ENCODE measurements around the gene ATXN1.
"Not testable (repeated sequence)": the region's sequence is repeated elsewhere in the genome, so short reads cannot be mapped to it uniquely, and the experiment has no call there.

The ATXN1 gene

DNA sequence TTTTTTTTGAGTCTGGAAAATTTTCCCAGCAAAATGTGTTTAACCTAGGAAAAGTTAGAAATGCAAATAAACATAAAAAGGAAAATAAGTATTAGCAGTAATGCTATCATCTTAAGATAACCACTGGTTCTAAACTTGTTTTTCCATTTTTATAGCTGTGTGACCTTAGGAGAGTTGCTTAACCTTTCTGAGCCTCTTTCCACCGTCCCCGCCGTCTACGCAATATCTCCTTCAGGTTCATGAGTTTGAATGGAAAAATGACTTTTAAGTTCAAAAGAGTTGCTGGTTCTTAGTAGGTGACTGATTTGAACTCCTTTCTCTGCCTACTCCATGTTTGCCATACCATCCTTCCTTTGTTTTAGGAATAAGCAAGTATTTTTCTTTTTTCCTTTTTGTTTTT, 478.9 kb downstream of the ATXN1 start:
- in situ Hi-C loops (cut with HindIII; ENCODE audit: low sequenced_read_pairs): no loop called here

DNA sequence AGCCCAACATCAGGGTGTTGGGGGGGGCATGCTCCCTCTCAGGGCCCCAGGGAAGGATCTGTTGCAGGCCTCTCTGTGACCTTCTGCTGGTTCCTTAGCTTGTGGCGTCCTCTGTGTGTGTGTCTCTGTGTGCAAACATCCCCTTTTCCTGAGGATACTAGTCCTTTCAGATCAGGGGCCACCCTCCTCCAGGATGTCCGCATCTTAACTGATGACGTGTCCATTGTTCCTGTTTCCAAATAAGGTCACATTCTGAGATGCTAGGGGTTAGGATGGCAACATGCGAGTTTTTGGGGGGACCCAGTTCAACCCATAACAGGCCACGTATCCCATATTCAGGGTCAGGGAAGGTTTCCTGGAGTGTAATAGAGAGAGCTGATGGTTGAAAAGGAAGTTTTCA, 482.0 kb downstream of the ATXN1 start:
- in situ Hi-C loops (cut with HindIII; ENCODE audit: low sequenced_read_pairs): loop anchor here (5.0 to 10.0 kb wide), 3 partner anchors 136 to 733 kb away; no protein-coding TSS in a partner anchor

DNA sequence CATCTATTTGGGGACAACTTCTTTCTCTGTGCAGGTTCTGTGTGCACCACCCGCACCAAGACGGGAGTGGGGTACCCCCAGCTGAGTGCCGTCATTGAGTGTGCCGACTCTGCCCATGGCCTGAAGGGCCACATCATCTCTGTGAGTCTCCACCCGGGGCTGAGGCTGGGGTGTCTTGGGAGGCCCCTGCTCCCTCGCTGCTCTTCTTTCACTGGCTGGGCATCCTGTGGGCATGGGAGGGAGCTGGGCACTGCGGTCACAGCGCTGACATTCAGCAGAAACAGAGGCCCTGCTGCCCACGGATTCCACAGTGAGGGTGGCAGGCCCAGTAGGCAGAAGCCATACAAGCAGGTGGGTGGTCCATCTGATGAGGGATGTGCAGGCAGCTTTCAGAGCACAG, 482.5 kb downstream of the ATXN1 start:
- in situ Hi-C loops (cut with HindIII; ENCODE audit: low sequenced_read_pairs): loop anchor here (5.0 to 10.0 kb wide), 3 partner anchors 136 to 734 kb away; no protein-coding TSS in a partner anchor

DNA sequence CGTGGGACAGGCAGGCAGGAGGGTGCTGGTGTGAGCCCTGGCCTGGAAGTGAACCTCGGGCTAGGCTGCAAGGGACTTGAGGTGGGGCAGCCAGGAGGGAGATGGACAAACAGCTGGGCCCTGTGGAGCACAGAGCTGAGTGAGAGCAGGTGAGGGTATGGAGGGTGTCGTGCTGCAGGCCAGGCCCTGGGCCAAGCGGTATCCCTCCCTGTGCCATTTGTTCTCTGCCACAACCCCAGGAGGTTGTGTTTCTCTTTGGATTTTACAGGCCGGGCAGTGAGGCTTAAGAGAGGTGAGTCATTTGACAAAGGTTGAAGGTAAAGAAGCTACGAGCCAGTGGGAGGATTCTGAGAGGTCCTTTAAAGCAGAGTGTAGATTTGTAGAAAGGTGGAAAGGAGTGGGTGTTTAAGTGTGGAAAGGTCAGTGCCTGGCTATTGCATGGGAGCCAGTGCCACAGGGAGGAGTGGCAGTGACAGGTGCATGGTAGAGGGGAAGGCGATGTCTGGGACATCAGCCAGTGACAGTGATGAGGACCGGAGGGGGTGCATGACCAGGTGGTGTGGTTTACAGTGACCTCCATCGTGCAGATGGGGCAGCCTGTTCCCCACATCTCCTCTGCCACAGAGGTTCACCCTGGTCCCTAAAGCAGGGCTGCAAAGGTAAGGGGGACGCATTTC, 483.1 kb downstream of the ATXN1 start:
- in situ Hi-C loops (cut with HindIII; ENCODE audit: low sequenced_read_pairs): loop anchor here (5.0 to 10.0 kb wide), 3 partner anchors 137 to 734 kb away; no protein-coding TSS in a partner anchor

DNA sequence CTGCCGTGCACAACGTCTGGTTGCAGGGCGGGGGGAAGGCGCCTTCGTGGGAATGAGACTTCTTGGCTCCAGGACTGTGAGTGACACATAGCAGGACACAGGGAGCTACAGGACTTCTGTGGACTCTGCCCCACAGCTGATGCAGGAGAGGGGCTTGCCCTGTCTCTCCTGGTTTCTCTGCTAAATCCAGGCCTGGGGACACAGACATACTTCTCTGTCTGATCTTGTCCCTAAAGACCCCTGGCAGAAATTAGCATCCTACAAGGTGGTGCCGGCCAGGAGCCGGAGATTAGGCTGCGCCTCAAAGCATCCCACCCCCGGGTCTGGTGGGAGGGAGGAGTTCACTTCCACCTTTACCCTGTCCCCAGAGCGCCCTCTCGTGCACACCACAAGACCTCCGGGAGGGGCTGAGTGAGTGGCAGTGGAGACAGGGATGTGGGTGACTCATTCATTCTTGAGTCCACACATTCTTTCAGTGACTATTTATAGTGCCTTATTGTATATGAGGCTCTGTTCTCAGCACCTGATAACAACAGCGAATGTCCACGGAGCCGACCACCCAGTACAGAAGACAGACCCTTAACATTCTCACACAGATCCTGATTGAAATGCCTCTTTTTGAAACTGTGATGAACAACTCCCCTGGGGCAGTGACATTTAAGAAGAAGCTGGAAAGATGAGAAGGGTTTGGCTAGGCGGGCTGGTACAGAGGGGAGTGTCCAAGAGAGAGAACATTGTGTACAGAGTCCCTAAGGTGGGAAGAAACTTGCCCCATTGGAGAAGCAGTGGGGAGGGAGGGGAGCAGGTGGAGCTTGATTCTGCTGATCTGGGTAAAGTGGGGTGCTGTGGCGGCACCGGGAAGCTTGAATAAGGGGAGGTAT, 483.9 kb downstream of the ATXN1 start:
- in situ Hi-C loops (cut with HindIII; ENCODE audit: low sequenced_read_pairs): loop anchor here (5.0 to 10.0 kb wide), 3 partner anchors 137 to 735 kb away; no protein-coding TSS in a partner anchor

DNA sequence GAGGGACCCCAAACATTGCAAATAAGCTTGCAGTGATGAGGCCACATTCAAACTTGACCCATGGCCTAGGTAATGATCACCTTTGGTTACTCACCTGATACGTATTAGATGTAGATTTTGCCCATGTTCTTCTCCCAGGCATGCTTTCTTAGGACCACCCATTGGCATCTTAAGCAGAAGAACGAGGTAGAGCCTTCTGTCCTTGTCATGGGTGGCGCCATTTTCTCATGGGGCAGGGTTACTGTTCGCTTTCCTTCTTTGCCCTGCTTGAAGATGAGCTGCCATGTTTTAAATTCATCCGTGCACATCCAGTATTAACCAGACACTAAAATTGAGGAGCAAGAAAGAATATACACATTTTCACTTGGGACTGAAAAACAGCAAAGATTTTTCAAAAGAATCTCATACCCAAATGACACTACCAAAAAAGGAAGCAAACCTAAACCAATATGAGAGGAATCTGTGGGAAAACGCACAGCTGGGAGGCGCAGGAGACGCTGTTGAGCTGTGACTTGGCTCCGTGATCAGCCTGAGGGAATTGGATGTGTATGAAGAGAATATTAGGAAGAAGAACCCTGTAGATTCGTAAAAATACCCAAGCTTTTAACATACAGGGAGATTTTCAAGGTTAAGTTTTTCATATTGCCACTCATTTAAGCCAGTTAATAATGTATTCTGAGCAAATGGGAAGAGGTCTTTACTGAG, 486.2 kb downstream of the ATXN1 start:
- in situ Hi-C loops (cut with HindIII; ENCODE audit: low sequenced_read_pairs): loop anchor here (5.0 to 10.0 kb wide), 4 partner anchors 140 to 822 kb away; no protein-coding TSS in a partner anchor

- in situ Hi-C loops (cut with HindIII; ENCODE audit: low sequenced_read_pairs): loop anchor here (5.0 to 10.0 kb wide), 2 partner anchors 140 to 823 kb away; no protein-coding TSS in a partner anchor
Measured at GRCh38 chr6:16274483-16274882, 486.8 kb downstream of the ATXN1 start.

DNA sequence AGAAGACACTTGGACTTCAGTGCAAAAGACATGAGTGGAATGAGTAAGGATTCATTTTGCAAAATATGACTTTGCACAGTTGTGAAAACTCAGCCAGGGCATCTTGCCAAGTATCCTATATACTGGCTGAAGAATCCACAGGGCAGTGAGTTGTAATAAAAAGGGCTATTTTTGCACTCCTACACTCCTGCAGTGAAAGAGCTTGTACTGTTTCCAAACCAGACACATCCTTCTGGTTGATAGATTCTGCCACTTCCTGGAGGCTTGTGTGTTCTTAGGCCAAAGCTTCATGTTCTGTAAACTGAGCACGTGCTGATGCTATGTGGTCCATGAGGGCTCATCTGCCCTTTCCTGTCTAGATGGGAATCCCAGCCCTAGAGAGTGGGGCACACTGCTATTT, 488.0 kb downstream of the ATXN1 start:
- in situ Hi-C loops (cut with HindIII; ENCODE audit: low sequenced_read_pairs): loop anchor here (5.0 to 10.0 kb wide), 2 partner anchors 142 to 824 kb away; no protein-coding TSS in a partner anchor

DNA sequence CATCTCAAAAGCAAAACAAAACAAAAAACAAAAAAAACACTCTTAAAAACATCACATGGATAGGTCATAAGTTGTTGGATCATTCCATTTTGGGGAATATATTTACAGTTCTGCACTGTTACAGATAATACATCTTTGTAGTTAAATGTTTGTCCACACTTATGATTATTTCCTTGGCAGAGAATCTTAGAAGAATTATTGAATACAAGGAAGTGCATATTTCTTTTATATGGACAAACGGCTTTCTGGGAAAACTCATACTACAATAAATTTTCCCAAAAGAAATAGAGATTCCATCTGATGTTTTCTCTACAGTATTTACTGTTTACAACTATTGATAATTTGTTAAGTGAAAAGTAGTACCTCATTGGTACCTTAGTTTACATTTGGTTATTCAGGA, 489.1 kb downstream of the ATXN1 start:
- in situ Hi-C loops (cut with HindIII; ENCODE audit: low sequenced_read_pairs): loop anchor here (5.0 to 10.0 kb wide), 2 partner anchors 143 to 825 kb away; no protein-coding TSS in a partner anchor

- in situ Hi-C loops (cut with HindIII; ENCODE audit: low sequenced_read_pairs): loop anchor here (5.0 to 10.0 kb wide), 2 partner anchors 143 to 826 kb away; no protein-coding TSS in a partner anchor
Measured at GRCh38 chr6:16271428-16271827, 489.8 kb downstream of the ATXN1 start.

DNA sequence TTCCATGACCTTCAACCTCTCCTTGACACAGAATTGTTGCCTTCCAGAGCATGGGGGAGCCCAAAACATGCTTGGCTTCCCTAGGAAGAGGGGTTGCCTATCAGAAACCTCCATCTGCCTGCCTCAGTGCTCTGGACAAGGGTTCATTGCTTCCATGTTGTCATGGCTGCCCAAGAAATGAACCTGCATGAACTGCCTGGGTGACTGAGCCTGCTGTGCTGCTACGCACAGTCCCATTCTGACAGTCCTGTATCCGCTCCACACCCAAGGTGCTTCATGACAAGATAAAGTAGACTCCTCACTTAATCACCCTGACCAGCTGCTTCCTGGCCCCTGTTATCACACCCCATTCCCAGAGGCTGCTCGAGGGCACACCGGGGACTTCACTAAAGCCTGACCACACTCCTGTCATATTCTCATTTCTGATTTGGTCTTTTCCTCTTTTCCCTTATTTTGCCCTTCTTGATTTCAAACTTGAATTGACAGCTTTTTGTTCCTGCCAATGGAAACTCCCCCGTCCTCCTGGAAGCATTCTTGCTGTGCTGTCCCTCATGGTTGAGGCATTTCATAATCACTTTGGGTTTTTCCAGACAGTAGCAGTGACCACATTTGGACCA, 491.0 kb downstream of the ATXN1 start:
- in situ Hi-C loops (cut with HindIII; ENCODE audit: low sequenced_read_pairs): loop anchor here (5.0 to 10.0 kb wide), 2 partner anchors 145 to 827 kb away; no protein-coding TSS in a partner anchor

DNA sequence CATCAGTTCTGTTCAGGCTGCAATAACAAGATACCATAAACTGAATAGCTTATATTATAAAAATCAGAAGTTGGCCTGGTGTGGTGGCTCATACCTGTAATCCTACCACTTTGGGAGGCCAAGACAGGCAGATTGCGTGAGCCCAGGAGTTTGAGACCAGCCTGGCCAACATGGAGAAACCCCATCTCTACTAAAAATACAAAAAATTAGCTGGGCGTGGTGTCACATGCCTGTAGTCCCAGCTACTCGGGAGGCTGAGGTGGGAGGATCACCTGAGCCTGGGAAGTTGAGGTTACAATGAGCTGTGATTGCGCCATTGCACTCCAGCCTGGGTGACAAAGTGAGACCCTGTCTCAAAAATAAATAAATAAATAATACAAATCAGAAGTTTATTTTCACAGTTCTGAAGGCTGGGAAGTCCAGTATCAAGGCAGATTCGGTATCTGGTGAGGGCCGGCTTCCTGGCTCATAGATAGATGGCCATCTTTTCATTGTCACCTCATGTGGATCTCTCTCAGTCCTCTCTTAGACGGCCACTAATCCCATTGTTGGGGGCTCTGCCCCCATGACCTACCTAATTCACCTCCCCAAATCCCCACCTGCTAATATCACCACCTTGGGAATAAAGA, 491.7 kb downstream of the ATXN1 start:
- in situ Hi-C loops (cut with HindIII; ENCODE audit: low sequenced_read_pairs): loop anchor here (5.0 to 10.0 kb wide), 2 partner anchors 145 to 828 kb away; no protein-coding TSS in a partner anchor

- in situ Hi-C loops (cut with HindIII; ENCODE audit: low sequenced_read_pairs): no loop called here
Measured at GRCh38 chr6:16267428-16268263, 493.6 kb downstream of the ATXN1 start.

DNA sequence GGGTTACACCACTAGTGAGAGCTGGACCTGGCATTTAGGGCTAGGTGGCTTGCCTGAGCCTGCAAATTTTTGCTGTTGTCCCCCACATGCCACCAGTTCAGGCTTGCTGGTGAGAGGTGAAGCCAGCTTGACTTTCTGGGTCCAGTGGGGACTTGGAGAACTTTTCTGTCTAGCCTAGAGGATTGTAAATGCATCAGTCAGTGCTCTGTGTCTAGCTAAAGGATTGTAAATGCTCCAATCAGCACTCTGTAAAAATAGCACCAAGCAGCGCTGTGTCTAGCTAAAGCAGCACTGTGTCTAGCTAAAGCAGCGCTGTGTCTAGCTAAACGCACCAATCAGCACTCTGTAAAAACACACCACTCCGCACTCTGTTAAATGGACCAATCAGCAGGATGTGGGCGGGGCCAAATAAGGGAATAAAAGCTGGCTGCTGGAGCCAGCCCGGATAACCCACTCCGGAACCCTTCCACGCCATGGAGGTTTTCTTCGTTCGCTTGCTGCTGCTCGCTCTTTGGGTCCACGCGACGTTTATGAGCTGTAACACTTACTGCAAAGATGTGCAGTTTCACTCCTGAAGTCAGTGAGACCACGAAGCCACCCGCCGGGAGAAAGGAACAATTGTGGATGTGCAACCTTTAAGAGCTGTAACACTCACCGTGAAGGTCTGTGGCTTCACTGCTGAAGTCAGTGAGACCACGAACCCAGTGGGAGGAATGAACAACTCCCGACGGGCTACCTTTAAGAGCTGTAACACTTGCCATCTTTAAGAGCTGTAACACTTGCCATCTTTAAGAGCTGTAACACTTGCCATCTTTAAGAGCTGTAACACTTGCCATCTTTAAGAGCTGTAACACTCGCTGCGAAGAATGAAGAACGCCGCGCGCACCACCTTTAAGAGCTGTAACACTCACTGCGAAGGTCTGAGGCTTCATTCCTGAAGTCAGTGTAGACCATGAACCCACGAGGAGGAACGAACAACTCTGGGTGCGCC, 495.6 kb downstream of the ATXN1 start:
- in situ Hi-C loops (cut with HindIII; ENCODE audit: low sequenced_read_pairs): no loop called here

GRCh38 chr6:16264785-16265184, 496.5 kb downstream of the ATXN1 start:
- in situ Hi-C loops (cut with HindIII; ENCODE audit: low sequenced_read_pairs): no loop called here

GRCh38 chr6:16263464-16264099, 497.7 kb downstream of the ATXN1 start:
- in situ Hi-C loops (cut with HindIII; ENCODE audit: low sequenced_read_pairs): not testable (repeated sequence)

- in situ Hi-C loops (cut with HindIII; ENCODE audit: low sequenced_read_pairs): not testable (repeated sequence)
Measured at GRCh38 chr6:16262773-16263172, 498.5 kb downstream of the ATXN1 start.
